GM13976 (cell line): Measurements from ENCODE around the gene CACHD1.

Experiments
- DNase-seq: peaks from one replicate; pipeline ENCODE4 v3.0.0; 2012; ENCODE audit warnings: low spot score
- in situ Hi-C: fragments of 300-500 bp; cut with MboI; formaldehyde crosslinking; loops from one replicate; pipeline ENCODE4 v1.12.0; 2022; ENCODE audit warnings: low sequenced_read_pairs, mixed read lengths, inconsistent platforms; ENCODE audit not compliant: unreplicated experiment
- TF ChIP-seq, protein P1 (sequence below): IDR thresholded peaks from 2 replicates; pipeline ENCODE4 v1.5.1; 2012; ENCODE audit warnings: borderline replicate concordance, mild to moderate bottlenecking; ENCODE audit not compliant: insufficient read depth; ENCODE audit errors: extremely low read depth, missing control alignments, control extremely low read depth

CACHD1 gene

GRCh38 chr1:64675718-64676345 lies 205.9 kb downstream of the CACHD1 start:
- peak; percentile 30 for DNase-seq
- in situ Hi-C loops = no loop called here
- TF ChIP-seq, protein P1, sequence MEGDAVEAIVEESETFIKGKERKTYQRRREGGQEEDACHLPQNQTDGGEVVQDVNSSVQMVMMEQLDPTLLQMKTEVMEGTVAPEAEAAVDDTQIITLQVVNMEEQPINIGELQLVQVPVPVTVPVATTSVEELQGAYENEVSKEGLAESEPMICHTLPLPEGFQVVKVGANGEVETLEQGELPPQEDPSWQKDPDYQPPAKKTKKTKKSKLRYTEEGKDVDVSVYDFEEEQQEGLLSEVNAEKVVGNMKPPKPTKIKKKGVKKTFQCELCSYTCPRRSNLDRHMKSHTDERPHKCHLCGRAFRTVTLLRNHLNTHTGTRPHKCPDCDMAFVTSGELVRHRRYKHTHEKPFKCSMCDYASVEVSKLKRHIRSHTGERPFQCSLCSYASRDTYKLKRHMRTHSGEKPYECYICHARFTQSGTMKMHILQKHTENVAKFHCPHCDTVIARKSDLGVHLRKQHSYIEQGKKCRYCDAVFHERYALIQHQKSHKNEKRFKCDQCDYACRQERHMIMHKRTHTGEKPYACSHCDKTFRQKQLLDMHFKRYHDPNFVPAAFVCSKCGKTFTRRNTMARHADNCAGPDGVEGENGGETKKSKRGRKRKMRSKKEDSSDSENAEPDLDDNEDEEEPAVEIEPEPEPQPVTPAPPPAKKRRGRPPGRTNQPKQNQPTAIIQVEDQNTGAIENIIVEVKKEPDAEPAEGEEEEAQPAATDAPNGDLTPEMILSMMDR = peak; percentile 35

DNA sequence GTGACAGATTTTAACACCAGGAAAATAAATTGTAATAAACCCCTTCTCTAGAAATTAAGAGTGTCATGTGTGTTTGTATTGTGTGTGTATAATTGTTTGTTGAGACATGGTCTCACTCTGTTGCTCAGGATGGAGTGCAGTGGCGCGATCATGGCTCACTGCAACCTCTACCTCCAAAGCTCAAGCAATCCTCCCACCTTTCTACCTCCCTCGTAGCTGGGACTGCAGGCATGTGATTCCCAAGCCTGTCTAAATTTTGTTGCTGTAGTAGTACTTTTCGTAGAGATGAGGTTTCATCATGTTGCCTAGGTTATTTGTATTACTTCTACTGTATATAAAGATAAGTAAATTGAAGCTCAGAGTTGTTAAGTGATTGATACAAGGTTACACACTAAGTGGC lies 206.5 kb downstream of the CACHD1 start:
- in situ Hi-C loops = no loop called here
- DNase-seq = no peak
- TF ChIP-seq, protein P1 = no peak

- in situ Hi-C loops = no loop called here
- TF ChIP-seq, protein P1 = no peak
Measured at GRCh38 chr1:64677532-64677931, 207.6 kb downstream of the CACHD1 start.

GRCh38 chr1:64678366-64678765 lies 208.4 kb downstream of the CACHD1 start:
- in situ Hi-C loops = no loop called here
- TF ChIP-seq, protein P1 = no peak
- no peak for DNase-seq

More at GRCh38 chr1:64677532-64677931, 207.6 kb downstream of the CACHD1 start:
- no peak for DNase-seq

GRCh38 chr1:64679177-64679576 lies 209.2 kb downstream of the CACHD1 start:
- TF ChIP-seq, protein P1 = no peak
- in situ Hi-C loops = no loop called here
- no peak for DNase-seq

DNA sequence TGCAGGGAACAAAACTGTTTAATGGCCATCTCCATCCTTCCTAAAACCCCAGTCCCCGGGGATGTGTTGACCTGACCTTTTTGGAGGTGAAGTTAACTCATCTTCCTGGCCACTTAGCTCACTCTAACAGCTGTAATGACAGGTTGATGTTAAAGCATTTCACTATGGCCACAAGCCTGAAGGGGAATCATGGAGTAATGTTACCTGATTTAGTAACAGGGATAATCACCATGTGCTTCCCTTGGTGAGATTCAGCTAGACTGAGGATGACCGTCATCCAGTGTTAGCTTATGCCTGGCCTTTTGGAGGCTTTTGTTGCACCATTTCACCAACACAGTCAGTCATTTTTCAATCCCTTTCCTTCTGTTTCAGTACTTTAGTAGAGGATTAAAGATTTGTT lies 210.7 kb downstream of the CACHD1 start:
- DNase-seq = no peak
- in situ Hi-C loops = no loop called here
- TF ChIP-seq, protein P1 = no peak

DNA sequence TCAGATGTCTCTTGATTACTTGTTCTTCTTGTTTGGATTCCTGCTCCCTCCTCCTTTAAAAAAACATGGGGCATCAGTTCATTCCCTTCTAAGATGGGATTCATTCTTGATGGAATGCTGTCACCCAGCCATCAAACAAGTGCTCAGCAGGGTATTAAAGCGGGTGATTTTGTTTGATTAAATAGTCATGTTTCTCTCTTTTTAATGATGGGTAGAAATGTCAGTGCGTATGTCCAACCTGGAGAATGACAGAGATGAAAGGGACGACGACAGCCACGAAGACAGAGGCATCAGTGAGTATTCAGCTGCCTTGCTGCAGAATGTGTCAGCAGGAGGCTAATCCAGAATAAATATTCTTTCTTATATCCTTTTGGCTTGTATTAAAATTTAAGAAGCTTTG lies 211.1 kb downstream of the CACHD1 start:
- TF ChIP-seq, protein P1 = no peak
- in situ Hi-C loops = no loop called here
- DNase-seq = no peak
